Measurements from ENCODE around the gene TMEM123. TPM values are rescaled to one million over a fixed set of nuclear protein-coding genes. Genes with fewer than 3 reads are reported as not detected.

Gene TMEM123
- total RNA-seq, 4 donors from 2014 or later = 282 to 506 (median 336) TPM

GRCh38 chr11:102457865-102458264, 5.3 kb upstream of the TMEM123 start:
- no peaks in the 10 kb centered on the region for H3K9me3 ChIP-seq
- H3K27me3 ChIP-seq = no peaks in the 10 kb centered on the region
- H3K36me3 ChIP-seq = no peaks in the 10 kb centered on the region
- TF ChIP-seq POLR2A (IDR thresholded peaks at IDR 0.05) = no peak
- no peak for TF ChIP-seq CTCF (IDR thresholded peaks at IDR 0.05)
- H3K4me1 ChIP-seq = peaks cover 38 to 65% of the 10 kb centered on the region in 2 donors
- H3K4me3 ChIP-seq (replicated peaks in 1 of 3) = no peak overlapping the region
- intact Hi-C loops (cut with DNase I) = no loop called here
- peak overlapping the region in 2 of 3 donors; percentile 7 to 68 for H3K27ac ChIP-seq
- no peak for DNase-seq

- no peak for TF ChIP-seq CTCF (IDR thresholded peaks at IDR 0.05)
- TF ChIP-seq POLR2A (IDR thresholded peaks at IDR 0.05) = no peak
- WGBS, 2 donors = 95 to 97% methylated on average over 3 of the region's 3 CpGs
- Histone ChIP-seq H3K4me1 (peaks cover 38 to 65% of the 10 kb centered on the region in 2 donors), H3K27ac (no peak overlapping the region), H3K27me3 (no peaks in the 10 kb centered on the region), H3K4me3 (replicated peaks in 1 of 3) (no peak overlapping the region), H3K9me3 (no peaks in the 10 kb centered on the region), H3K36me3 (no peaks in the 10 kb centered on the region)
- DNase-seq = no peak
- intact Hi-C loops (cut with DNase I) = no loop called here
Observed at GRCh38 chr11:102457056-102457677, 4.6 kb upstream of the TMEM123 start.

GRCh38 chr11:102456381-102456780, 3.8 kb upstream of the TMEM123 start:
- Histone ChIP-seq H3K27ac (no peak overlapping the region), H3K9me3 (no peaks in the 10 kb centered on the region), H3K4me1 (peaks cover 38 to 61% of the 10 kb centered on the region in 2 donors), H3K27me3 (no peaks in the 10 kb centered on the region), H3K4me3 (replicated peaks in 1 of 3) (no peak overlapping the region), H3K36me3 (no peaks in the 10 kb centered on the region)
- TF ChIP-seq POLR2A (IDR thresholded peaks at IDR 0.05) = no peak
- TF ChIP-seq CTCF (IDR thresholded peaks at IDR 0.05) = no peak
- WGBS, 2 donors = 85 to 87% methylated on average over 2 of the region's 2 CpGs
- intact Hi-C loops (cut with DNase I) = no loop called here
- no peak for DNase-seq

- Histone ChIP-seq H3K4me1 (peaks cover 46 to 58% of the 10 kb centered on the region in 2 donors), H3K4me3 (replicated peaks in 1 of 3) (no peak overlapping the region)
Observed at GRCh38 chr11:102453921-102454320, 1.4 kb upstream of the TMEM123 start.

More at GRCh38 chr11:102453921-102454320, 1.4 kb upstream of the TMEM123 start:
- Histone ChIP-seq H3K27me3 (no peaks in the 10 kb centered on the region), H3K36me3 (no peaks in the 10 kb centered on the region), H3K9me3 (no peaks in the 10 kb centered on the region), H3K27ac (peak overlapping the region; percentile 87 to 97 (median 95))
- no peak for TF ChIP-seq CTCF (IDR thresholded peaks at IDR 0.05)
- TF ChIP-seq POLR2A (IDR thresholded peaks at IDR 0.05) = no peak
- intact Hi-C loops (cut with DNase I) = no loop called here
- DNase-seq = no peak
- 80 to 81% methylated on average over 3 of the region's 3 CpGs for WGBS, 2 donors
